HG03175 (cell line): ENCODE data around the gene MEA1.
"Not testable (repeated sequence)": the region's sequence is repeated elsewhere in the genome, so short reads cannot be mapped to it uniquely, and the experiment has no call there.

Experiments
- ATAC-seq: cut with Tn5 transposase; IDR thresholded peaks from one replicate; pipeline ENCODE4 v1.9.1; 2021; ENCODE audit warnings: mild to moderate bottlenecking, moderate library complexity; ENCODE audit not compliant: unreplicated experiment

Gene MEA1

DNA sequence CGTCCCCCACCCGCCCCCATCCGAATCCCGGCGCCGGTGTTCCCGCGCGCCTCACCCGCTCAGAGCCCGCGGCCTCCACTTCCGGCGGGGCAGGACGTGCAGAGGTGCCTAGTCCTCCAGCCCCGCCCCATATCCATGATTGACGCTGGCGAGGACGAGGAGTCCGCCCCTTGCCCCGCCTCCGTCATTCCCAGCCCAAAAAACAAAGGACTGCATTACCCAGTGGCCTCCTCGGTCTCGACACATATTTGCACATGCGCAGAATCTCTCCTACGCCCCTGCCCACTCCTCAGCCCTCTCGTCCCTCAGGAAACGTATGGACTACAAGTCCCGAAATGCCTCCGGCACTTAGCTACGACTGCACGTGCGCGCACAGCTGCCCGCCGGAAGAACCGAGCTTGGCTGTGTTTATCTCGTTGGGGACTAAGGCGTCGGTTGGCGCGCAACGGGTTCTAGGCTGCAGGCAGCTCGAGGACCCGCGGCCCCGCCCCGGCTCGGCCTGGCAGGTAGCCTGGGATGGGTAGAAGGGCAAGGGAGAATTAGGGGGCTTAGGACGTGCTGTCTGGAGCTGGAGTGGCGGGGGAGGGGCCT lies at the start of gene MEA1, which contains the start of gene KLHDC3:
Gene MEA1 (minus strand): TSS at position 104 of the 591 bp plus-strand sequence. CDS start 133 bp downstream, outside the sequence.
Gene KLHDC3 (plus strand): TSS at position 407 of the 591 bp plus-strand sequence. CDS start 2,944 bp downstream, outside the sequence.
- ATAC-seq, result peak; percentile 95

DNA sequence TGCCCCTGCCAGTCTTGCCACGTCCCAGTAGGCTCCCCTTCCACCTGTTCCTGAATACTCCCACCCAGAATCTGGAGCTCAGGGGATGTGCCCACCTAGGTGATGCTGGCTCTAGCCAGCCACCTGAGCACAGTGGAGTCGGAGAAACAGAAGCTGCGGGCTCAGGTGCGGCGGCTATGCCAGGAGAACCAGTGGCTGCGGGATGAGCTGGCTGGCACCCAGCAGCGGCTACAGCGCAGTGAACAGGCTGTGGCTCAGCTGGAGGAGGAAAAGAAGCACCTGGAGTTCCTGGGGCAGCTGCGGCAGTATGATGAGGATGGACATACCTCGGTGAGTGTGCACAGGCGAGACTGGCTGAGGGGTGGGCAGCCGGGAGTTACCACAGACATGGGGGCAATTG lies 49.1 kb upstream of the MEA1 start:
- no peak for ATAC-seq

DNA sequence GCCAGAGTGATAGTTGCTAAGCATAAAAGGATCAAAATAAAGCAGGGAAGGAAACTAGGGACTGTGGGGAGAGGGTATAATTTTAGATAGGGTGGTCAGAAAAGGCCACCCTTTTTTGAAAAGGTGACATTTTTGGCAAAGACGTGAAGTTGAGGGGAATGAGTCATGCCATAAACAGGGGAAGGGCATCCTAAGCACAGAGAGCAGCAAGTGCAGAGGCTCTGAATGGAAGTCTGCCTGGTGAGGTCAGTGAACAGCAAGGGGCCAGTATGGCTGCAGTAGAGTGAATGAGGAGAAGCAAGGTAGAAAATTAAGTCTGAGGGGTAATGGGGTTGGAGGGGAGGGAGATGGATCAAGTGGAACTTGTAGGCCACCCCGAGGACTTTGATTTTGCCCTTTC lies 48.1 kb upstream of the MEA1 start:
- no peak for ATAC-seq

GRCh38 chr6:43060755-43061633 lies 47.2 kb upstream of the MEA1 start:
- no peak for ATAC-seq

DNA sequence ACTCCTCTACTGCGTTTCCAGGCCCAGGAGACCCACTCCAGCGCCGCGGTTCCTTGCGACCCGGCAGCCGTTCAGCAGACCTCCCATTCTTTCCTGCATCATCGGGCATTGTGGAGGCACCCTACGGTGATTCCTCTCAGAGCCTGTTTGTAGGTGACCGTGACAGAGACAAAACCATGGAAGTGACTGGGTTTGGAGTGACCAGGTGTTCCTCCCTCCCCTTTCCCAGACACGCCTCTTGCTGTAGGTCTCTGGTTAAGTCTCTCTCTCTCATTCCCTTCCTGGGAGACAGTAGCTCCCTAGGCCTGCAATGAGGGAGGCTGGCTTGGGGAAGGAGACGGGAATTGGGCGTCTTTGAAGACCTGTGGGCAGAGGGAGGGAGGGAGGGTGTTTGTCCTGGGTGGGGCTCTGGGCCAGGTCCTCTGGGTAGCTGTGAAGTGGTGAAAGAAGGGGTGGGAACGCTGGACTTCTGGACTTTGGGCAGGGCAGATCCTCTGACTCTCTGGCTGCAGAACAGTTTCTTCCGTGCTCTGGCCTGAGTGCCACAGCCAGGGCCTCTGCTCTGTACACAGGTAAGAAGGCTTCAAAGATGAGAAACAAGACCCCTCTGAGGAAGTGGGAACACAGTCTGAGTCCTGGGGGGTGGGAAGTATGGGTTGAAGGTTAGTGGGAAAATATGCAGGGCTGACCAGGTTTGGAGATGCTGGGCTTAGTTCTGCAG lies 46.4 kb upstream of the MEA1 start:
- ATAC-seq, result no peak

GRCh38 chr6:43059168-43060033 lies 45.7 kb upstream of the MEA1 start, which contains the start of the genes KLC4 and MRPL2:
TSS of gene KLC4 (plus strand) at chr6:43059631. CDS start at chr6:43061336, 1,705 bp downstream.
TSS of gene MRPL2 (minus strand) at chr6:43059434. CDS start at chr6:43059381, 53 bp downstream.
- peak; percentile 90 for ATAC-seq

DNA sequence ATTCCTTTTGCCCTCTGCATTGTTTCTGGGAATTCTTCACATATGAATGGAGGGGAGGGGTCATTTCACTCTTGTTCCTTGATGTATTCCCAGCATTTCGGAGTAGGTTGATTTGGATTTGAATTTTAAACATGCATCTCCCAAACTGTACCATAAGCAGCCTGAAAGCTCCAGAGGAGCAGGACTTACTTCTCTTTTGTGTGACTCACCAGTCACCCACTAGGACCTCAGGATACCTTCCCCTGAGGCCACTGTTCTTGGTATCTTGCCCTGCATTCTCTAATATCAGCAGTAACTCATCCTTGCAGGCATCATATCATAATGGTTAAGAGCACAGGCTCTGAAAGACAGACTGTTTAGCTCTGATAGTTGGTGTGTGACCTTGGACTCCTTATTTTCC lies 44.8 kb upstream of the MEA1 start:
- no peak for ATAC-seq

DNA sequence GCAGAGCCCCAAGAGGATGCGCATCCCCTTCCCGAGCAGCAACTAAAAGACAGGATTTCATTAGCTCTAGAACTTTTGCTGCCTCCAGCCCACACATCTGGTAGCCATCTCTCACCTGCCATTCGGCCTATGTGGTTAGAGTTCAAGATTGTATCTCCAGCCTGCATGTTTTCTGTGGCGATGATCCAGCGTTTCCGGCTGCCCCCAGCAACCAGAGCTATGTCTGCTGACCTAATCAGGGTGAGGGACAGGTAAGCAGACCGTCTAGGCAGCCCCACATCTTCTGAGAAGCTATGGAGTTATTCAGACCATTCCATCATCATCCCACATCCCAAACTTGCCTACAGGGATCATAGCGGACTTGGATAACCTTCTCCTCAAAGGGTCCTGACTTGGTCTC lies 42.2 kb upstream of the MEA1 start:
- ATAC-seq, result no peak

DNA sequence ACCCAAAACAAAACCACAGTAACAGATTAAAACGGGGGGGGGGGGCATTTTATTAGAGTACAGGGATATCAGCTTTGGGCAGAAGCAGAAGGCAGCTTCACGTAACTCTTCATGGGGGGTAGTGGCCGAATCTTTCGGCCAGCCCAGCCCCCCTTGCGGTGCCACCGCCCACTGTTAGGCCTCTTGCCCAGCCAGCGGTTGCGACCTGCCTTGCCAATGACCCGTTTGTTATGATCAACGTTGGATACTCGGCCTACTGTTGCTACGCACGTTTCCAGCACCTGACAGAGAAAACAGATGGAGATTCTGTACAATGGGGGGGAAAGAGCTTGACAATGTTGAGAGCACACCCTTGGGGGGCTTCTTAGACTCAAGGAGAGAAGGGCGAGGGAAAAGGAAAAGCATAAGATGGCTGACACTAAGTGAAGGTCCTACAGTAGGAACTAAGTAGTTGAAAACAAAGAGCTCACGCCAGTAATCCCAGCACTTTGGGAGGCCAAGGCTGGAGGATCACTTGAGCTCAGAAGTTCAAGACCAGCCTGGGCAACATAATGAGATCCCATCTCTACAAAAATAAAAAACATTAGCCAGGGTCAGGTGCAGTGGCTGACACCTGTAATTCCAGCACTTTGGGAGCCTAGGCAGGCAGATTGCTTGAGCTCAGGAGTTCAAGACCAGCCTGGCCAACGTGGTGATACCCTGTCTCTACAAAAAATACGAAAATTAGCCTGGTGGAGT lies 40.6 kb upstream of the MEA1 start:
- ATAC-seq, result no peak

- peak; percentile 90 for ATAC-seq
Measured at GRCh38 chr6:43053545-43054205, 39.9 kb upstream of the MEA1 start, which contains the start of gene CUL7. TSS of gene CUL7 (minus strand) at chr6:43053851. CDS start at chr6:43052788, 1,063 bp downstream.

DNA sequence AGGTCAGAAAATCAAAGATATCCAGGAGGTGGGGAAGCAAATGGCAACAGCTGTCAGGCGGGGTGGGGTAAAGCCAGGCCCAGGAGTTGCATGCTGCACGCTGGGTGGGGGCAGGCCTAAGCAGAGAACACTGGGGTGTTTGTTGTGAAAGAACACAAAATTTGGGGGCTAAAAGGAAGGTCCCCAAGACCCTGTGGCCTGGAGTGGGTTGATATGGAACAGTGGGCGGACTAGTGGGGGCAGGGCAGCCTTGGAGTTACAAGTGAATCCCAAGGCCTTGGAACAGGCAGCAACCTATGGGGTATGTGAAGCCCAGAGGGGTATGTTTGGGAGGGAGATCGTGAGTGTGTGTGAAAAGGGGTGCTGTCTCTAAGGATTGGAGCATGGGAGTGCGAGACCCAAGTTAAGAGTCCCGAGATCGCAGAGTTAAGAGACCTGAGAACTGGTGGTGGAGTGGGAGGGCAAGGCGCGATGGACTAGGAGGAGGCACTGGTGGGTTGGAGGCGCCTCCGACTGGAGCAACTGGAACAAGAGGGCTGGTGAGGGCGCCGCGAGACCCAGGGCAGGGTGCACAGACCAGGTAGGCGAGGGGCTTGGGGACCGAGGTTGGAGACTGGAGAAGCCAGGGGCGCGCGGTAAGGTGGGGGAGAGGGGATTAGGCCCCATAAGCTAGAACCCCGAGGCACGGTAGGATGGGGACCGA lies 39.2 kb upstream of the MEA1 start:
- no peak for ATAC-seq

DNA sequence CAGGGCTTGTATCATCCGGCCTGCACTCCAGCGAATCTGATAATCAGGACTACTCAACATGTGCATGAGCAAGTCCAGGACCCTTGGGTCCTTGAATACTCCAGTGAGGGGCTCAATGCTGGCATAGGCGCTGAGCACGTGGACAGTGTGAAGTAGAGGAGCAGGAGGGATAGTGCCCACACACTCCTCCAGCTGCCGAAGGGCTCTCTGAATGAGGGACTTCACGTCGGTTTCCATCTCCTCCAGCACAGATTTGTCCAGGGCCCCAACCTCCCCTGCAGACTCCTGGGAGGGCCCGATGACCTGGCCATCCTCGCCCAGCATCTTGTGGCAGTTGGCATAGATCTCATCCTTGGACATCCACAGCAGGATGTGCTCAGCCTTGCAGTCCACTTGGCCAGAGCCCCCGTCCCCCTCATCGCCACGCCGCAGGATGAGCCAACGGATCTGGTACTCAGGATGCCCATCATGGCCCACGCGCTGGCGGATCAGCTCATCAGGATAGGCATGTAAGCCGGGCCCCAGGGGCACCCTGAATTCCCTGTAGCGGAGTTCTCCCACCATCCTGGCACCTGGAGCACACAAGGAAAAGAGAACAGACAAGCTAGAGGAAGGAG lies 38.6 kb upstream of the MEA1 start:
- ATAC-seq, result no peak

DNA sequence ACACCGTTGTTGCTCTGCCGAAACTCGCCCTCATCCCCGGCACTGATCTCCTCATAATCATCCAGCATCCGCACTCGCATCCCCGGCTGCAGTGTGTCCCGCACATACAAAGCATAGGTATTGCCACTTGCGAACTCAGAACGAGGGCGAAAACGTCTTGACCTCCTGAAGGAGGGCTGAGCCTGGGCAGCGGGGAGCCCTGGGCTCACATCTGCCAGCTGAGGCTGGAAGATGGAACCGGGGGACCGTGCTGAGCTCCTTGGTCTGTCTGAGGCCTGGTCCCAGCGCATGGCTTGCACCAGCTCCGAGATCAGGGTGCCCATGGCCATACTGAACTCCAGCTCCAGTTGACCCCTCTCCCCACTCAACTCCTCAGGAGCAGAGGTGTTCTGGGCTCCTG lies 37.2 kb upstream of the MEA1 start:
- ATAC-seq, result no peak

GRCh38 chr6:43047998-43048397 lies 34.3 kb upstream of the MEA1 start:
- no peak for ATAC-seq

DNA sequence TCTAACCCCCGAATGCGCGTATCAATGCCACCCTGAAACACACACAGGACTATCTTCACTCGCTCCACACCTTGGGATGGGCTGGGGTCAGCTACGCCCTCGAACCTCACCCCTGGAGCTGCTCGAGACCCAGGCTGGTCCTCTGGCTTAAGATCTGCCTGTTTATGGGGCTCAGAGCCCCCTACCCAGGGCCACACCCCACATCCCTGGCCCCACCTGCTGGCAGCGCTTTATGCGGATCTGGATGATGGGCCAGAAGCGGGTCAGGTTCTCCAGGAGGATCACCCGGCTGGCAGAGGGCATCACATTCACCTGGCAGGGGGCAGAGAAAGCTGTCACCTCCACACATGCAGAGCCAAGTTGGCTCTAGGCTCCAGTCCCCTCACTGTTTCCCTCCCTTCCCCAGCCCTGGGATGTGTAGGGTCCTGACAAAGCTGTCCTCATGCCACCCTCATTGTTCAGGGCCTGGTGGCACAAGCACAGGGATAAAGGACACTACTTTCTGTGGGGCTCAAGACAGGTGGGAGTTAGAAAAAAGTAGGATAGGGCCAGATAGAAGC lies 31.7 kb upstream of the MEA1 start:
- ATAC-seq, result no peak

- no peak for ATAC-seq
Measured at GRCh38 chr6:43043310-43043709, 29.6 kb upstream of the MEA1 start.

DNA sequence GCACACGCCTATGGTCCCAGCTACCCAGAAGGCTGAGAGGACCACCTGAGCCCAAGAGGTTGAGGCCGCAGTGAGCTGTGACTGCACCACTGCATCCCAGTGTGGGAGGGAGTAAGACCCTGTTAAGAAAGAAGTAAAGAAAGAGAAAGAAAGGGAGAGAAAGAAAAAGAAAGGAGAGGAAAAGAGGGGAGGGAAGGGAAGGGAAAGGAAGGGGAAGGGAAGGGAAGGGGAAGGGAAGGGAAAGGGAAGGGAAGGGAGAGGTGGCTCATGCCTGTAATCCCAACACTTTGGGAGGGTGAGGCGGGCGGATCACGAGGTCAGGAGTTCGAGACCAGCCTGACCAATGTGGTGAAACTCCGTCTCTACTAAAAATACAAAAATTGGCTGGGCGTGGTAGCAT lies 27.7 kb upstream of the MEA1 start:
- not testable (repeated sequence) for ATAC-seq
